Transverse colon (tissue), 4 donors: ENCODE data around the gene RABGGTA. TPM values are rescaled to one million over a fixed set of nuclear protein-coding genes. Genes with fewer than 3 reads are reported as not detected.

Source experiments
- DNase-seq: peaks from one replicate; pipeline ENCODE4 v3.0.0-alpha.2; 2019
- H3K27ac ChIP-seq, 4 donors: fragments of 200-600 bp; sonication (generic); 2 replicates each; pipeline ENCODE4 v1.5.1; 2016 to 2018; ENCODE audit warnings: inconsistent platforms in 4 of 4
- H3K27me3 ChIP-seq: fragments of 200-600 bp; sonication (generic); 2 replicates; pipeline ENCODE4 v1.5.1; 2017; ENCODE audit warnings: inconsistent platforms
- H3K36me3 ChIP-seq, 4 donors: fragments of 200-600 bp; sonication (generic); 2 replicates each; pipeline ENCODE4 v1.5.1; 2017 to 2019; ENCODE audit warnings: inconsistent platforms in 4 of 4
- H3K4me1 ChIP-seq, 4 donors: fragments of 200-600 bp; sonication (generic); 2 replicates each; pipeline ENCODE4 v1.5.1; 2017 to 2020; ENCODE audit warnings: inconsistent platforms in 4 of 4
- H3K4me3 ChIP-seq, 4 donors: fragments of 200-600 bp; sonication (generic); 1 replicate in 1 of 4; 2 replicates in 3 of 4; pipeline versions ENCODE4 v1.5.1 to v1.6.1; 2017 to 2019; ENCODE audit warnings: inconsistent platforms in 4 of 4
- H3K9me3 ChIP-seq, 2 donors: fragments of 200-600 bp; sonication (generic); 2 replicates each; pipeline ENCODE4 v1.5.1; 2017 to 2019; ENCODE audit warnings: inconsistent platforms in 2 of 2
- EP300 ChIP-seq: sonication (generic); formaldehyde crosslinking; IDR thresholded peaks from one replicate; pipeline ENCODE4 v1.6.1; 2017; ENCODE audit warnings: antibody characterized with exemption, low read depth
- POLR2A ChIP-seq: fragments of 450-650 bp; IDR thresholded peaks from one replicate; pipeline ENCODE4 v1.6.1; 2016; ENCODE audit warnings: antibody characterized with exemption, mild to moderate bottlenecking, moderate library complexity
- POLR2AphosphoS5 ChIP-seq, 3 donors: sonication (generic); formaldehyde crosslinking; IDR thresholded peaks; one replicate each; pipeline ENCODE4 v1.6.1; 2016; ENCODE audit warnings: antibody characterized with exemption in 3 of 3
- WGBS, 2 donors: methylation state at CpG; one replicate each; pipeline ENCODE4 v1.1.5; 2018; ENCODE audit warnings: low coverage in 1 of 2; 5-methylcytosine and 5-hydroxymethylcytosine counted together
- in situ Hi-C, 4 donors: fragments of 200-750 bp; cut with MboI; loops; one replicate each; pipeline versions ENCODE4 v1.15.0 to v1.15.1; 2017; ENCODE audit warnings: low sequenced_read_pairs in 3 of 4, low pct_ligation_motif_present in 1 of 4, low pct_unique_long_range_greater_than_20kb in 1 of 4
- intact Hi-C: fragments of 100-400 bp; cut with DNase I; formaldehyde crosslinking; loops from one replicate; pipeline ENCODE4 v1.15.1; 2023; ENCODE audit warnings: low total_unique reads
- total RNA-seq, 4 donors: library from RNA; depleted of rRNA; stranded (reverse); fragments of >200 nt; gene quantifications; one replicate each; pipeline ENCODE4 v1.1.0, GENCODE V29; 2016
- TF ChIP-seq, protein P1 (sequence below), 5 experiments: fragments of 200-600 bp in 3 of 5; fragments of 450-650 bp in 2 of 5; sonication (generic) in 3 of 5; IDR thresholded peaks; 1 replicate in 2 of 5; 2 replicates in 3 of 5; pipeline ENCODE4 v1.5.1; 2016 to 2017; ENCODE audit warnings: antibody characterized with exemption in 5 of 5, inconsistent platforms in 3 of 5, mild to moderate bottlenecking in 2 of 5, moderate library complexity in 1 of 5

The RABGGTA gene
- total RNA-seq, 4 donors from 2014 or later = 47.3 to 227 (median 53.0) TPM

DNA sequence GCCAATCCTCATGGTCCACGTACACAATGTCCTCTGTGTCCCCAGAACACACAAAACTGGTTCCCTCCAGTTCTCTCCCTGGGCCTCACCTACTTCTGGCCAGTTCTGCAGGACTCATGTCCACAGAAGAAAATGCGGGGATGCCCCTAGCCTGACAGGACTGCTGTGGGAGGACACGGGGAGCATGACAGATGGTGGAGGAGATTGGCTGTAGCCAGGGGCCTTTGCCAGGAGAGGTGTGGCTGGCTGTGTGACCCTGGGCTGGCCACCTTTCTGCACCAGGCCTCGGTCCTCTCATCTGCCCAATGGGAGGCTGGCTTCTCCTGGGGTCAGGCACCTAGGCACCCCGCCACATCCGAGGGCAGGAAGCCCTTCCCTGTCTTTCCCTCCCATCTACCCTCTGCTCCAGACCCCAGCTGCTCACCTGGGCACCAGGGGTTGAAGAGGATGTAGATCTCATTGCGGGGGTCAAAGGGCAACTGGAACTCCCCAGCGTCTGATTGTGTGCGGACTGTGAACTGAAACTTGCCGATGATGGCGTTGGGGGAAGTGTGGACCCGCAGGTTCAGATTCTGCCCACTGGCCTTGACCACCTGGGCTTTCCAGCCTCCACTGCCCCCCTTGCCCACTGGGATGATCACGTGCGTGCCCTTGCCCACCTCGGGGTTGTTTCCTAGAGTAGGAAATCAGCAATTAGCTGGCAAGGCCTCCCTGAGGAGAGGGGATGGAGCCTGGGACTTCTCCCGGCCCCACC lies 11.2 kb downstream of the RABGGTA start:
- no peak for TF ChIP-seq POLR2A
- Histone ChIP-seq H3K27me3 (no peaks in the 10 kb centered on the region), H3K4me3 (no peak overlapping the region), H3K4me1 (no peaks in the 10 kb centered on the region), H3K36me3 (no peaks in the 10 kb centered on the region), H3K27ac (no peak overlapping the region), H3K9me3 (no peaks in the 10 kb centered on the region)
- no peak for DNase-seq
- WGBS, 2 donors = 80 to 86% methylated on average over 1 to 16 of the region's 16 CpGs
- in situ Hi-C loops (no loop called here), intact Hi-C loops (no loop called here)

- no peaks in the 10 kb centered on the region for H3K4me1 ChIP-seq
- intact Hi-C loops (no loop called here), in situ Hi-C loops (no loop called here)
- H3K9me3 ChIP-seq = no peaks in the 10 kb centered on the region
- whole genome bisulfite sequencing, 2 donors = 83 to 85% methylated on average over 4 to 12 of the region's 16 CpGs
- no peak overlapping the region for H3K4me3 ChIP-seq
- no peaks in the 10 kb centered on the region for H3K36me3 ChIP-seq
- TF ChIP-seq, protein P1, sequence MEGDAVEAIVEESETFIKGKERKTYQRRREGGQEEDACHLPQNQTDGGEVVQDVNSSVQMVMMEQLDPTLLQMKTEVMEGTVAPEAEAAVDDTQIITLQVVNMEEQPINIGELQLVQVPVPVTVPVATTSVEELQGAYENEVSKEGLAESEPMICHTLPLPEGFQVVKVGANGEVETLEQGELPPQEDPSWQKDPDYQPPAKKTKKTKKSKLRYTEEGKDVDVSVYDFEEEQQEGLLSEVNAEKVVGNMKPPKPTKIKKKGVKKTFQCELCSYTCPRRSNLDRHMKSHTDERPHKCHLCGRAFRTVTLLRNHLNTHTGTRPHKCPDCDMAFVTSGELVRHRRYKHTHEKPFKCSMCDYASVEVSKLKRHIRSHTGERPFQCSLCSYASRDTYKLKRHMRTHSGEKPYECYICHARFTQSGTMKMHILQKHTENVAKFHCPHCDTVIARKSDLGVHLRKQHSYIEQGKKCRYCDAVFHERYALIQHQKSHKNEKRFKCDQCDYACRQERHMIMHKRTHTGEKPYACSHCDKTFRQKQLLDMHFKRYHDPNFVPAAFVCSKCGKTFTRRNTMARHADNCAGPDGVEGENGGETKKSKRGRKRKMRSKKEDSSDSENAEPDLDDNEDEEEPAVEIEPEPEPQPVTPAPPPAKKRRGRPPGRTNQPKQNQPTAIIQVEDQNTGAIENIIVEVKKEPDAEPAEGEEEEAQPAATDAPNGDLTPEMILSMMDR (IDR thresholded peaks at IDR 0.05) = no peak
- TF ChIP-seq EP300 = no peak
- no peak for TF ChIP-seq POLR2A
- no peak for TF ChIP-seq POLR2AphosphoS5 (IDR thresholded peaks at IDR 0.05)
- no peak overlapping the region for H3K27ac ChIP-seq
- DNase-seq = no peak
- H3K27me3 ChIP-seq = no peaks in the 10 kb centered on the region
Measured at GRCh38 chr14:24259282-24260025, 11.9 kb downstream of the RABGGTA start.

DNA sequence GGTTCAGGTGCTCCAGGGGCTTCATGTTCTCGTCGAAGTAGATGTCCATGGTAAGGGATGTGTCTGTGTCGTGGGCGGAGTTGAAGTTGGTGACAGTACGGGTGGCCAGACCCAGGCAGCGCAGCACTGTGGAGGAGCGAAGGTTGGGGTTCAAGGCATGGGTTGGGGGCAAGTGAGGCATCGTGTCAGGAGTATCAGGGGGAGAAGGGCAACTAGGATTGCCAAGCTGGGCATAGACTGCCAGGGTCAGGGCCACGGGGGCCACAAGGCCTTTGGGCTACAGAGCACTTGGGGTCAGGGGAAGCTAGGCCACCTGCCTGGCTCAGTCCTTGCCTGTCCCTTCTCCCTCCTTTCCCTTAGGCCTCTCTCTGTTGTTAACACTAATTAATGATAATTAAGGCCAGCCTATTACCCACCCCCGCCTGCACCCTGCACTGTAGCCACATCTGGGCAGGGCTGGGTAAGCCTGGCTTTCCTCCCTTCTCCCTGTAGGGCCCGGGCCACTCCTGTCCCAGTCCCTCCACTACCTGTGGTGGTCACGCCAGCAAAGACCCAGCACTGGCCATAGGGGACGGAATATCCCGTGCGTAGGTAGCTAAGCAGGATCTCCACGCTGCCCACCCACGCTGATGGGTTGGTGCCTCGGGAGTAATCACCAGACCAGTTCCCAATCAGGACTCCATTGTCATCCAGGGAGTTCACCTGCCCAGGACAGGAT lies 12.7 kb downstream of the RABGGTA start:
- WGBS, 2 donors = 91 to 100% methylated on average over 2 to 17 of the region's 18 CpGs
- no peaks in the 10 kb centered on the region for H3K36me3 ChIP-seq
- H3K27ac ChIP-seq = no peak overlapping the region
- H3K27me3 ChIP-seq = no peaks in the 10 kb centered on the region
- no peak for DNase-seq
- H3K9me3 ChIP-seq = no peaks in the 10 kb centered on the region
- no peak overlapping the region for H3K4me3 ChIP-seq
- in situ Hi-C loops = no loop called here
- TF ChIP-seq, protein P1 (IDR thresholded peaks at IDR 0.05) = no peak
- TF ChIP-seq POLR2A = no peak
- no peak for TF ChIP-seq POLR2AphosphoS5 (IDR thresholded peaks at IDR 0.05)
- no peak for TF ChIP-seq EP300
- intact Hi-C loops = no loop called here
- H3K4me1 ChIP-seq = no peaks in the 10 kb centered on the region

GRCh38 chr14:24258119-24258518 lies 13.3 kb downstream of the RABGGTA start:
- H3K27ac ChIP-seq = no peak overlapping the region
- 85 to 91% methylated on average over 6 to 9 of the region's 9 CpGs for WGBS, 2 donors
- intact Hi-C loops = no loop called here
- in situ Hi-C loops = no loop called here
- no peaks in the 10 kb centered on the region for H3K9me3 ChIP-seq
- DNase-seq = no peak
- no peaks in the 10 kb centered on the region for H3K27me3 ChIP-seq
- no peaks in the 10 kb centered on the region for H3K36me3 ChIP-seq
- H3K4me3 ChIP-seq = no peak overlapping the region
- TF ChIP-seq EP300 (no peak), POLR2A (no peak), POLR2AphosphoS5 (IDR thresholded peaks at IDR 0.05) (no peak)
- TF ChIP-seq, protein P1 (IDR thresholded peaks at IDR 0.05) = no peak
- H3K4me1 ChIP-seq = no peaks in the 10 kb centered on the region
